Ascending aorta (tissue), 2 donors: Measurements from ENCODE around the gene WASL. TPM values are rescaled to one million over a fixed set of nuclear protein-coding genes. Genes with fewer than 3 reads are reported as not detected.

Experiments
- DNase-seq, 2 donors: peaks; one replicate each; pipeline ENCODE4 v3.0.0-alpha.2; 2019; ENCODE audit warnings: low spot score in 2 of 2
- H3K27ac ChIP-seq, 2 donors: fragments of 200-600 bp; sonication (generic); one replicate each; pipeline ENCODE4 v1.5.1; 2016 to 2017; ENCODE audit warnings: mild to moderate bottlenecking in 1 of 2
- H3K27me3 ChIP-seq: fragments of 200-600 bp; sonication (generic); one replicate; pipeline ENCODE4 v1.5.1; 2017
- H3K36me3 ChIP-seq, 2 donors: fragments of 200-600 bp; sonication (generic); one replicate each; pipeline ENCODE4 v1.5.1; 2016
- H3K4me1 ChIP-seq, 2 donors: fragments of 200-600 bp; sonication (generic); one replicate each; pipeline ENCODE4 v1.5.1; 2016 to 2017; ENCODE audit warnings: mild to moderate bottlenecking in 1 of 2
- H3K4me3 ChIP-seq, 2 donors: fragments of 200-600 bp; sonication (generic); one replicate each; pipeline ENCODE4 v1.5.1; 2016 to 2017; ENCODE audit warnings: mild to moderate bottlenecking in 1 of 2
- H3K9me3 ChIP-seq, 2 donors: fragments of 200-600 bp; sonication (generic); one replicate each; pipeline ENCODE4 v1.5.1; 2016
- intact Hi-C: fragments of 100-400 bp; cut with DNase I; formaldehyde crosslinking; loops from one replicate; pipeline ENCODE4 v1.15.1; 2023
- total RNA-seq: library from RNA; depleted of rRNA; stranded (reverse); fragments of >200 nt; gene quantifications from one replicate; pipeline ENCODE4 v1.1.0, GENCODE V29; 2016
- TF ChIP-seq, protein P1 (sequence below), 3 experiments: fragments of 200-600 bp in 2 of 3; fragments of 450-650 bp in 1 of 3; sonication (generic) in 2 of 3; IDR thresholded peaks; one replicate each; pipeline ENCODE4 v1.5.1; 2016 to 2019; ENCODE audit warnings: antibody characterized with exemption in 3 of 3, mild to moderate bottlenecking in 1 of 3, moderate library complexity in 1 of 3

WASL gene
- total RNA-seq, 1 donor from 2014 or later = 23.7 TPM

DNA sequence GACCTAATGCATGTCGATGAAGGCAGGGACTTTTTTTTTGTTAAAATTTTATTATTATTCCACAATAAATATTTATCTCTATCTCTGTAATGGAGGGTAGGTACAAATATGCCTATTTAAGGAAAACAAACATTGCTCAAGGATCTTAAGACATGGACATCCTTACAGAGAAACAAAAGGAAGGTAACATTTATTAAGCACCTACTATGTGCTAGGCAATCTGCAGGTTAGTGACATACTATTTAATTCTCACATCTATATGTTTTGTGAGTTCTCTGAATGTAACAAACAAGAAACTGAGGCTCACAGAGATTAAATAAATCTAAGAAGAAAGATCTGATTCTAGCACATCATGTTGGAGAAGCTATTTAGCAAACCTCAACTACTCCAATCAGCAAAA lies 61.1 kb downstream of the WASL start:
- TF ChIP-seq, protein P1, sequence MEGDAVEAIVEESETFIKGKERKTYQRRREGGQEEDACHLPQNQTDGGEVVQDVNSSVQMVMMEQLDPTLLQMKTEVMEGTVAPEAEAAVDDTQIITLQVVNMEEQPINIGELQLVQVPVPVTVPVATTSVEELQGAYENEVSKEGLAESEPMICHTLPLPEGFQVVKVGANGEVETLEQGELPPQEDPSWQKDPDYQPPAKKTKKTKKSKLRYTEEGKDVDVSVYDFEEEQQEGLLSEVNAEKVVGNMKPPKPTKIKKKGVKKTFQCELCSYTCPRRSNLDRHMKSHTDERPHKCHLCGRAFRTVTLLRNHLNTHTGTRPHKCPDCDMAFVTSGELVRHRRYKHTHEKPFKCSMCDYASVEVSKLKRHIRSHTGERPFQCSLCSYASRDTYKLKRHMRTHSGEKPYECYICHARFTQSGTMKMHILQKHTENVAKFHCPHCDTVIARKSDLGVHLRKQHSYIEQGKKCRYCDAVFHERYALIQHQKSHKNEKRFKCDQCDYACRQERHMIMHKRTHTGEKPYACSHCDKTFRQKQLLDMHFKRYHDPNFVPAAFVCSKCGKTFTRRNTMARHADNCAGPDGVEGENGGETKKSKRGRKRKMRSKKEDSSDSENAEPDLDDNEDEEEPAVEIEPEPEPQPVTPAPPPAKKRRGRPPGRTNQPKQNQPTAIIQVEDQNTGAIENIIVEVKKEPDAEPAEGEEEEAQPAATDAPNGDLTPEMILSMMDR (IDR thresholded peaks at IDR 0.05) = no peak
- H3K27me3 ChIP-seq = no peaks in the 10 kb centered on the region
- H3K9me3 ChIP-seq = no peaks in the 10 kb centered on the region
- peaks cover 6 to 39% of the 10 kb centered on the region in 2 donors for H3K36me3 ChIP-seq
- no peak overlapping the region for H3K27ac ChIP-seq
- no peaks in the 10 kb centered on the region for H3K4me1 ChIP-seq
- no peak overlapping the region for H3K4me3 ChIP-seq
- DNase-seq = no peak
- intact Hi-C loops = no loop called here

DNA sequence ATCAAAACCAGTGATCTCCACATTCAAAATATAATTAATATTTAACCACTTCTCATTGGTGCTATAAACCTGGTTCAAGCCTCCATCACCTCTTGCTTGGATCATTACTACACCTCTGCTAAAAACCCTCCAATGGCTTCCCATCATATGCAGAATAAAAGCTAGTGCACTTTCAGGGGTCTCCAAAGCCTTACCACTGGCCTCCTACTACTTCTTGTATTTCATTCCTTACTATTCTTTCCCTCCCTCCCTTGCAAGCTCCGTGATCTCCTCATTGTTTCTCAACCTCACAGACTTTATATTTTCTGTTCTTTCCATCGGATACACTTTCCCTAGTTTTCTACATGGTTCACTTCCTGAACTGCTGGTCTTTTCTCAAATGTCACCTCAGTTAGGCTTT lies 61.6 kb downstream of the WASL start:
- intact Hi-C loops = no loop called here
- H3K36me3 ChIP-seq = peaks cover under 1 to 34% of the 10 kb centered on the region in 2 donors
- TF ChIP-seq, protein P1 (IDR thresholded peaks at IDR 0.05) = no peak

DNA sequence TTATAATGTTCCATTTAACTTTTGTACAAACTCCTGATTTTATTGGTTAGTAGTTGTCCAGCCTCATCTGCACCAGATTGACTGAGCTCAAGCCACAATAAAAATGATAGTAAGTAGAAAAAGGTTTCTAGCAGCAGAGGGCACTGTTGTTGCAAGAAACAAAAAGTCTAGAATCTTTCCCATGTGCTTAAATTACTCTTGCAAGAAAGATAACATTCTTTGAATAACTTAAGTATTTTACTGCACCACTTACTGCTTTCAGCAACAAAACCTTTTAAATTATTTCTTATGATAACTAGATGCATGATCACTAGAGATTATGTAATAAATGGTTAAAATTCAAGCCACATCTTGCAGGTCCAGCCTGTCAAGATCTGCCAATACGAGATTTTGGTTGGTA lies 66.1 kb downstream of the WASL start:
- no peak for DNase-seq
- intact Hi-C loops = loop anchor here (1.0 kb wide), 1 partner anchor 183 kb away; no protein-coding TSS in a partner anchor
- peaks cover 0 to 21% of the 10 kb centered on the region in 2 donors for H3K36me3 ChIP-seq
- H3K27ac ChIP-seq = no peak overlapping the region
- TF ChIP-seq, protein P1 (IDR thresholded peaks at IDR 0.05) = peak; percentile 33 to 61 (median 38)
- H3K4me3 ChIP-seq = no peak overlapping the region
- H3K4me1 ChIP-seq = no peaks in the 10 kb centered on the region
- no peaks in the 10 kb centered on the region for H3K9me3 ChIP-seq
- no peaks in the 10 kb centered on the region for H3K27me3 ChIP-seq

More for the DNA sequence above, 61.6 kb downstream of the WASL start:
- H3K4me3 ChIP-seq = no peak overlapping the region
- no peaks in the 10 kb centered on the region for H3K27me3 ChIP-seq
- H3K9me3 ChIP-seq = no peaks in the 10 kb centered on the region
- DNase-seq = no peak
- H3K27ac ChIP-seq = no peak overlapping the region
- H3K4me1 ChIP-seq = no peaks in the 10 kb centered on the region

DNA sequence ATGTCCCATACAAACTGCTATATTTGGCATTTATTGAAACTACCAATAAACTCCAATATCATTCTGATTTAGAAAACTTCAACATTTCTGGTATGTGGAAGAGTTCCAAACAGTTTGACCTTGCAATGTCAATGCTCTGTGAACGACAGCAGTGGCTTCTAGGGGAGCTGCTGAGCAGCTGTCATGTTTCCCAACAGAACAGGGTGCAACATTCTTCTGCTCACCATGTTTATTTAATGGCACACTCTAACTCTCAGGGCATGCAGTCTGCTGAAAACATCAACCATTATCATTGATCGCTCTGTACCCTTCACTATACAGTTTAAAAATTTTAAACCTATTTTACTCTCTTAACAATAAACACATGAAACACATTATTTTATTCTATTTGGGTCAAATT lies 67.2 kb downstream of the WASL start:
- H3K4me3 ChIP-seq = no peak overlapping the region
- no peak for DNase-seq
- TF ChIP-seq, protein P1 (IDR thresholded peaks at IDR 0.05) = no peak
- no peaks in the 10 kb centered on the region for H3K4me1 ChIP-seq
- peaks cover 0 to 21% of the 10 kb centered on the region in 2 donors for H3K36me3 ChIP-seq
- H3K27me3 ChIP-seq = no peaks in the 10 kb centered on the region
- no peak overlapping the region for H3K27ac ChIP-seq
- H3K9me3 ChIP-seq = no peaks in the 10 kb centered on the region
- intact Hi-C loops = no loop called here

DNA sequence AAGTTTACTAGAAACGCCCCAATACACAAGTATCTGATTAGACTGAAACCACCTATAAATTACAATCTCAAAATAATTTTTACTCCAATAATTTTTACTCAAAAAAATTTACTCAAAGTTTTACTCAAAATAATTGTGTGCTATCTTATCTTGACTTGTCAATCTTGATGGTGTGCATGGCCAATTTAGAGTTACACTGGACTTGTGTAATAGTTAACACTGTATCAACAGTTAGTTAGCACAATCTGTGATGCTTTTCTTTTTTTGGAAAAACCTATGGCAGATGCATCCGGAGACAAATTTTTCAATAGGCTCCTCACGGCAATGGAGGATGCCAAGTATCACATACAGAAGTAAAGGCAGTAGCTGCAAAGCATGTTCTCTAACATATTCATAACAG lies 68.2 kb downstream of the WASL start:
- no peaks in the 10 kb centered on the region for H3K4me1 ChIP-seq
- TF ChIP-seq, protein P1 (IDR thresholded peaks at IDR 0.05) = no peak
- peaks cover 0 to 21% of the 10 kb centered on the region in 2 donors for H3K36me3 ChIP-seq
- no peak overlapping the region for H3K4me3 ChIP-seq
- DNase-seq = no peak
- H3K27me3 ChIP-seq = no peaks in the 10 kb centered on the region
- no peaks in the 10 kb centered on the region for H3K9me3 ChIP-seq
- intact Hi-C loops = no loop called here
- no peak overlapping the region for H3K27ac ChIP-seq

DNA sequence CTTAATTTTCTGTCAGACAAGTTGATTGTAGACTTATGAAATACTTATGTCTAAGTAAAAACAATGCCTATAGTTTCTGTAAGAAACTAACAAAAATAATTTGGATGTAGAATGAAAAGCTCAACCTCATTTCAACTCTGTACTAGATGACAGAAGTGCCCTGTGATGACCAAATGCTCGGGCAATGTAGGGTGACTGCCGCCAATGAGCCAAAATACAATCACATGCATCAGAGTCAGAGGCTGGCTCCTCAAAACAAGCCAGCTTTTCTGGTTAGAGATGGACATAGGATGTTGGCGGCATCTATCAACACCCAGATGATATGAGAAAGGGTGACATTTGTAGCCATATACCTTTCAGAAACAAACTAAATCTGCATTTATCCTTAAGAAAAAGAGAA lies 69.2 kb downstream of the WASL start:
- Histone ChIP-seq H3K36me3 (peaks cover 0 to 21% of the 10 kb centered on the region in 2 donors), H3K27ac (no peak overlapping the region), H3K9me3 (no peaks in the 10 kb centered on the region), H3K4me1 (no peaks in the 10 kb centered on the region), H3K4me3 (no peak overlapping the region), H3K27me3 (no peaks in the 10 kb centered on the region)
- TF ChIP-seq, protein P1 (IDR thresholded peaks at IDR 0.05) = no peak
- intact Hi-C loops = no loop called here
- no peak for DNase-seq
